CD4-positive, alpha-beta memory T cell (primary cell): ENCODE measurements around the gene UQCRH. TPM values are rescaled to one million over a fixed set of nuclear protein-coding genes. Genes with fewer than 3 reads are reported as not detected.

Experiments used
- CTCF ChIA-PET: fragments of 350-600 bp; sonication (Branson Sonifier 250); formaldehyde crosslinking; loops from one replicate; lab custom pipeline; 2021; ENCODE audit warnings: inconsistent platforms; ENCODE audit not compliant: partially characterized antibody; lab: Charles Lee
- POLR2A ChIA-PET: fragments of 350-600 bp; sonication (Branson Sonifier 250); formaldehyde crosslinking; loops from one replicate; lab custom pipeline; 2021; ENCODE audit not compliant: partially characterized antibody; lab: Charles Lee
- DNase-seq, 5 donors: peaks; one replicate each; pipeline versions ENCODE4 v3.0.0 to v3.0.0-alpha.2; 2020 to 2022; ENCODE audit warnings: mixed read lengths in 1 of 5
- H3K27ac ChIP-seq: one replicate; pipeline ENCODE4 v1.7.0; 2013; ENCODE audit warnings: low read depth, low read length
- H3K27me3 ChIP-seq: 2 replicates; pipeline ENCODE4 v1.7.0; 2013; ENCODE audit warnings: mild to moderate bottlenecking, low read length, moderate library complexity; ENCODE audit not compliant: insufficient read depth
- H3K36me3 ChIP-seq: 2 replicates; pipeline ENCODE4 v1.7.0; 2013; ENCODE audit warnings: mild to moderate bottlenecking, low read length, moderate library complexity; ENCODE audit not compliant: insufficient read depth
- H3K4me1 ChIP-seq: 2 replicates; pipeline ENCODE4 v1.7.0; 2013; ENCODE audit warnings: mild to moderate bottlenecking, low read length, moderate library complexity; ENCODE audit not compliant: insufficient read depth
- H3K4me3 ChIP-seq, 2 donors: one replicate each; pipeline ENCODE4 v1.7.0; 2013; ENCODE audit warnings: low read length in 2 of 2, mild to moderate bottlenecking in 1 of 2
- H3K9me3 ChIP-seq, 2 donors: one replicate each; pipeline ENCODE4 v1.7.0; 2013; ENCODE audit warnings: low read length in 2 of 2, control low read depth in 1 of 2; ENCODE audit not compliant: control insufficient read depth in 1 of 2
- H3K27ac Mint-ChIP-seq, 7 donors: one replicate each; pipeline ENCODE4 v1.8.0; 2020 to 2021; ENCODE audit warnings: mixed read lengths in 7 of 7, mild to moderate bottlenecking in 6 of 7, inconsistent platforms in 3 of 7, moderate library complexity in 3 of 7
- H3K27me3 Mint-ChIP-seq, 2 donors: one replicate each; pipeline ENCODE4 v1.8.0; 2020 to 2021; ENCODE audit warnings: mixed read lengths in 2 of 2
- H3K36me3 Mint-ChIP-seq, 2 donors: one replicate each; pipeline ENCODE4 v1.8.0; 2020 to 2021; ENCODE audit warnings: mixed read lengths in 2 of 2, inconsistent platforms in 1 of 2, mild to moderate bottlenecking in 1 of 2
- H3K4me1 Mint-ChIP-seq, 4 donors: one replicate each; pipeline ENCODE4 v1.8.0; 2020 to 2021; ENCODE audit warnings: mixed read lengths in 4 of 4, mild to moderate bottlenecking in 1 of 4
- H3K4me3 Mint-ChIP-seq, 8 donors: one replicate each; pipeline ENCODE4 v1.8.0; 2020 to 2021; ENCODE audit warnings: mixed read lengths in 8 of 8, mild to moderate bottlenecking in 7 of 8, moderate library complexity in 6 of 8, inconsistent platforms in 3 of 8
- H3K9me3 Mint-ChIP-seq, 8 donors: one replicate each; pipeline ENCODE4 v1.8.0; 2020 to 2021; ENCODE audit warnings: mixed read lengths in 8 of 8, mild to moderate bottlenecking in 5 of 8, inconsistent platforms in 3 of 8, moderate library complexity in 1 of 8
- intact Hi-C: fragments of 100-400 bp; cut with micrococcal nuclease; formaldehyde crosslinking; loops from one replicate; pipeline ENCODE4 v1.15.1; 2023
- polyA plus RNA-seq, 2 donors: library from polyadenylated mRNA; unstranded; fragments of 300-500 nt; fragmentation: Illumina TruSeq; gene quantifications; one replicate each; pipeline ENCODE4 v1.2.3, GENCODE V29; 2021
- total RNA-seq, 2 experiments: library from RNA; stranded (reverse); gene quantifications; one replicate each; pipeline ENCODE4 v1.2.3, GENCODE V29; 2021

The UQCRH gene
- total RNA-seq (100 to 1,000 TPM; 123 to 128 TPM), polyA plus RNA-seq (100 to 1,000 TPM; 251 to 272 TPM)

DNA sequence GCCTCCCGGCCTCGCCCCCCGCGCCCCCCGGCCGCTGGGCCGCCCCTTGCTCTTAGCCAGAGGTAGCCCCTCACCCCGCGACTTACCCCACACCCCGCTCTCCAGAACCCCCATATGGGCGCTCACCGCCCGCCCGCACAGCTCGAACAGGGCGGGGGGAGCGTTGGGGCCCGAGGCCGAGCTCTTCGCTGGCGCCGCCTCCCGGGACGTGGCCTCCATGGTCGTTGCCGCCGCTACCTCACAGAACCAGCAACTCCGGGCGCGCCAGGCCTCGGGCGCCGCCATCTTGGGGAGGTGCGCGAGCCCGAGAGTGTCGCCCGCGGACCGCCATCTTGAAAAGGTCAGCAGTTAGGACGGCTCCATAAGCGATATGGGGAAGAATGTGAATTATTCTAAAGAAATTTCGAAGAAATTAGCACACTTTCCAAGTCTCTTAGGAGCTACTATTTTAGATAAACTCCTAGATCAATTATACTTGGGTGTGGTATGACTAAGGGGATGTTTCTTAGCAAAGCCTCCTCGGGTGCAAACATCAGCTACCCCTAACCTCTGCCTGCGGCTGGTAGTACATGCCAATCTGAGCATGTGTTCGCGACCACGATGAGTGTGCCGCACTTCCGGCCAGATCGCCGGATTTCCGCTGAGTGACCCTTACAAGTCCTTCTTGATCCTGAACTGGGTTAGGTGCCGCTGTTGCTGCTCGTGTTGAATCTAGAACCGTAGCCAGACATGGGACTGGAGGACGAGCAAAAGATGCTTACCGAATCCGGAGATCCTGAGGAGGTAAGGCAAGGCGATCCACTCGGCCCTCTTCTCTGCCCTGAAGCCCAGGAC is at the start of gene UQCRH, which contains the start of gene LRRC41:
UQCRH (plus strand) TSS at position 661 of the 834 bp plus-strand sequence; CDS start at position 730, 69 bp downstream.
LRRC41 (minus strand) TSS at position 579 of the 834 bp plus-strand sequence; CDS start at position 285, 294 bp downstream.
- Mint-ChIP-seq H3K27me3 (no peaks in the 10 kb centered on the region), H3K36me3 (peaks cover 4 to 18% of the 10 kb centered on the region in 2 donors), H3K9me3 (no peaks in the 10 kb centered on the region), H3K27ac (peak within 1 kb of the TSS; percentile 97 to 98 (median 98)), H3K4me1 (peaks cover 26 to 64% (median 40%) of the 10 kb centered on the region in 4 donors), H3K4me3 (peak within 1 kb of the TSS; percentile 96 to 100 (median 98))
- Histone ChIP-seq H3K27me3 (no peaks in the 10 kb centered on the region), H3K9me3 (no peaks in the 10 kb centered on the region), H3K36me3 (no peaks in the 10 kb centered on the region), H3K4me1 (peaks cover 54% of the 10 kb centered on the region), H3K4me3 (peak within 1 kb of the TSS; percentile 73 to 90), H3K27ac (peak within 1 kb of the TSS; percentile 94)
- peak; percentile 94 to 96 (median 94) for DNase-seq
- intact Hi-C loops = loop anchor here (1.0 to 5.0 kb wide), 6 partner anchors 38 to 721 kb away; partner anchors contain the start of genes EFCAB14, GPBP1L1, NASP and NSUN4
- CTCF ChIA-PET = interaction anchor here (1.0 to 2.5 kb wide), 10 partner anchors 11 to 80 kb away, joined by 3 to 23 read pairs (median 4); partner anchors contain the start of gene NSUN4
- POLR2A ChIA-PET = interaction anchor here (0.7 to 2.4 kb wide), 22 partner anchors 9 to 803 kb away, joined by 3 to 44 read pairs (median 5); partner anchors contain the start of genes CCDC163, GPBP1L1, MMACHC and MOB3C

DNA sequence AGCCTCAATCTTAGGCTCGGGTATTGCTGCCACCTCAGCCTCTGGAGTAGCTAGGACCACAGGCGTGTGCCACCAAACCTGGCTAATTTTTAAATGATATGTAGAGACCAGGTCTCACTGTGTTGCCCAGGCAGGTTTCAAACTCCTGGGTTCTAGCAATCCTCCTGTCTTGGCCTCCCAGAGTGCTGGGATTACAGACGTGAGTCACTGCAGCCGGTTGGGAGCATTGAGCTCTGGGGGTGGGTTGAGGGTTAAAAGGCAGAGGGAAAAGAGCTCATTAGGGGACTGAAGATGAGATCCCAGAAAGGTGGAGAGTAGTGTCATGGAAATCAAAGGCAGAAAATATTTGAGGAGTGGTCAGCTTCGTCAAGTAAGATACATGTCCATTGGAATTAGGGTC is 48.8 kb upstream of the UQCRH start:
- no peaks in the 10 kb centered on the region for H3K4me1 ChIP-seq
- no peak overlapping the region for H3K4me3 ChIP-seq
- H3K27ac ChIP-seq = no peak overlapping the region
- H3K9me3 ChIP-seq = no peaks in the 10 kb centered on the region
- no peaks in the 10 kb centered on the region for H3K36me3 ChIP-seq
- H3K4me3 Mint-ChIP-seq = no peak overlapping the region
- no peaks in the 10 kb centered on the region for H3K4me1 Mint-ChIP-seq
- no peaks in the 10 kb centered on the region for H3K27me3 Mint-ChIP-seq
- CTCF ChIA-PET = interaction anchor here (0.9 kb wide), 1 partner anchor 31 kb away, joined by 3 read pairs; no protein-coding TSS in a partner anchor
- no peaks in the 10 kb centered on the region for H3K9me3 Mint-ChIP-seq
- DNase-seq = no peak
- no peaks in the 10 kb centered on the region for H3K27me3 ChIP-seq
- no peak overlapping the region for H3K27ac Mint-ChIP-seq
- H3K36me3 Mint-ChIP-seq = no peaks in the 10 kb centered on the region
- intact Hi-C loops = no loop called here
- POLR2A ChIA-PET = interaction anchor here (0.8 kb wide), 1 partner anchor 19 kb away, joined by 3 read pairs; no protein-coding TSS in a partner anchor

DNA sequence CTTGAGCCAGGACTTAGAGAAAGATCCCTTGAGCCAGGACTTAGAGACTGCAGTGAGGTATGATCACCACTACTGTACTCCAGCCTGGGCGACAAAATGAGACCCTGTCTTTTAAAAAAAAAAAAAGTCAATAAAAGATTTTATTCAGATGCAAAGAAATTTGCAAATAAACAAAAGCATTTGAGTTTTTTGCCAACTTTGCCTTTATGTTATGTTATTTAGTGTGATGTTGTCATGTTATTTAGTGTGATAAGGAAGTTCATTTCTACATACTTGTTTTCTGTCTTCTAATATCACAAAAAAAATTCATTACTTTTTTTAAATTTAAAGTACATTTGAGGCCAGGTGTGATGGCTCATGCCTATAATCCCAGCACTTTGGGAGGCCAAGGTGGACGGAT is 47.0 kb upstream of the UQCRH start:
- Histone ChIP-seq H3K36me3 (peaks cover 5% of the 10 kb centered on the region), H3K27me3 (no peaks in the 10 kb centered on the region), H3K27ac (no peak overlapping the region), H3K9me3 (no peaks in the 10 kb centered on the region), H3K4me3 (no peak overlapping the region), H3K4me1 (no peaks in the 10 kb centered on the region)
- no peaks in the 10 kb centered on the region for H3K4me1 Mint-ChIP-seq
- no peaks in the 10 kb centered on the region for H3K9me3 Mint-ChIP-seq
- POLR2A ChIA-PET = no interaction called here
- no peaks in the 10 kb centered on the region for H3K27me3 Mint-ChIP-seq
- H3K27ac Mint-ChIP-seq = no peak overlapping the region
- H3K4me3 Mint-ChIP-seq = no peak overlapping the region
- DNase-seq = no peak
- CTCF ChIA-PET = no interaction called here
- H3K36me3 Mint-ChIP-seq = no peaks in the 10 kb centered on the region
- intact Hi-C loops = no loop called here

GRCh38 chr1:46262508-46262907 is 41.0 kb upstream of the UQCRH start:
- CTCF ChIA-PET = no interaction called here
- Mint-ChIP-seq H3K4me1 (no peaks in the 10 kb centered on the region), H3K9me3 (no peaks in the 10 kb centered on the region), H3K27ac (no peak overlapping the region), H3K27me3 (no peaks in the 10 kb centered on the region), H3K36me3 (no peaks in the 10 kb centered on the region), H3K4me3 (no peak overlapping the region)
- H3K27ac ChIP-seq = no peak overlapping the region
- DNase-seq = no peak
- intact Hi-C loops = no loop called here
- H3K27me3 ChIP-seq = no peaks in the 10 kb centered on the region
- H3K9me3 ChIP-seq = no peaks in the 10 kb centered on the region
- H3K4me1 ChIP-seq = no peaks in the 10 kb centered on the region
- POLR2A ChIA-PET = no interaction called here
- H3K36me3 ChIP-seq = peaks cover 9% of the 10 kb centered on the region
- H3K4me3 ChIP-seq = no peak overlapping the region

GRCh38 chr1:46263146-46263545 is 40.4 kb upstream of the UQCRH start:
- H3K9me3 Mint-ChIP-seq = no peaks in the 10 kb centered on the region
- ChIA-PET CTCF (no interaction called here), POLR2A (interaction anchor here (1.5 kb wide), 1 partner anchor 13 kb away, joined by 3 read pairs; no protein-coding TSS in a partner anchor)
- Histone ChIP-seq H3K36me3 (peaks cover 9% of the 10 kb centered on the region), H3K9me3 (no peaks in the 10 kb centered on the region), H3K27ac (no peak overlapping the region), H3K4me1 (no peaks in the 10 kb centered on the region), H3K27me3 (no peaks in the 10 kb centered on the region), H3K4me3 (no peak overlapping the region)
- DNase-seq = no peak
- no peaks in the 10 kb centered on the region for H3K36me3 Mint-ChIP-seq
- no peaks in the 10 kb centered on the region for H3K27me3 Mint-ChIP-seq
- no peak overlapping the region for H3K4me3 Mint-ChIP-seq
- H3K4me1 Mint-ChIP-seq = no peaks in the 10 kb centered on the region
- intact Hi-C loops = no loop called here
- peak overlapping the region in 1 of 7 donors; percentile 37 for H3K27ac Mint-ChIP-seq

GRCh38 chr1:46268578-46268977 is 34.9 kb upstream of the UQCRH start:
- peaks cover 0 to 2% (median 0%) of the 10 kb centered on the region in 4 donors for H3K4me1 Mint-ChIP-seq
- POLR2A ChIA-PET = no interaction called here
- H3K4me3 Mint-ChIP-seq = no peak overlapping the region

More at GRCh38 chr1:46268578-46268977, 34.9 kb upstream of the UQCRH start:
- H3K36me3 Mint-ChIP-seq = no peaks in the 10 kb centered on the region
- Histone ChIP-seq H3K4me3 (no peak overlapping the region), H3K36me3 (peaks cover 5% of the 10 kb centered on the region), H3K4me1 (no peaks in the 10 kb centered on the region), H3K27ac (no peak overlapping the region), H3K9me3 (no peaks in the 10 kb centered on the region), H3K27me3 (no peaks in the 10 kb centered on the region)
- H3K9me3 Mint-ChIP-seq = no peaks in the 10 kb centered on the region
- H3K27me3 Mint-ChIP-seq = no peaks in the 10 kb centered on the region
- no peak for DNase-seq
- CTCF ChIA-PET = no interaction called here
- no peak overlapping the region for H3K27ac Mint-ChIP-seq
- intact Hi-C loops = no loop called here
